DOHH2 (cell line): ENCODE data around the gene CUL7.

ENCODE experiments used
- CTCF ChIP-seq: fragments of 200-600 bp; sonication (generic); IDR thresholded peaks from one replicate; pipeline ENCODE4 v1.5.1; 2014; ENCODE audit warnings: antibody characterized with exemption, mild to moderate bottlenecking, low read depth, low read length; ENCODE audit not compliant: poor library complexity, severe bottlenecking
- EZH2phosphoT487 ChIP-seq: fragments of 200-600 bp; sonication (generic); IDR thresholded peaks from 2 replicates; pipeline ENCODE4 v1.6.1; 2017; ENCODE audit warnings: borderline replicate concordance, mild to moderate bottlenecking, antibody characterized with exemption, low read length, moderate library complexity, mixed read lengths

GRCh38 chr6:43032326-43032725, 21.3 kb downstream of the CUL7 start:
- TF ChIP-seq CTCF (no peak), EZH2phosphoT487 (no peak)
